H1 (cell line): ENCODE results near the gene SRSF2. TPM values are rescaled to one million over a fixed set of nuclear protein-coding genes. Genes with fewer than 3 reads are reported as not detected.

ENCODE experiments used
- CTCF ChIA-PET: fragments of 300-600 bp; sonication (Branson Sonifier 250); formaldehyde crosslinking; loops from one replicate; lab custom pipeline; 2021; ENCODE audit not compliant: partially characterized antibody; lab: Charles Lee
- POLR2A ChIA-PET: fragments of 300-600 bp; sonication (Branson Sonifier 250); formaldehyde crosslinking; loops from one replicate; lab custom pipeline; 2021; ENCODE audit warnings: inconsistent platforms; ENCODE audit not compliant: partially characterized antibody; lab: Charles Lee
- DNase-seq, 2 experiments: peaks; one replicate each; pipeline versions ENCODE4 v3.0.0 to v3.0.0-alpha.2; 2010 to 2022; ENCODE audit warnings: low spot score in 2 of 2, low read depth in 1 of 2, mixed read lengths in 1 of 2
- FAIRE-seq: peaks from 2 replicates; lab custom pipeline; 2011; peaks lifted over from hg19 to GRCh38; lab: Jason Lieb, UNC
- H2AFZ ChIP-seq: 2 replicates; pipeline ENCODE4 v1.8.1; 2012; ENCODE audit warnings: low read length, inconsistent platforms
- H2AK5ac ChIP-seq: 2 replicates; pipeline ENCODE4 v1.6.1; 2013; ENCODE audit warnings: low read depth, low read length
- H2BK120ac ChIP-seq: replicated peaks from 2 replicates; pipeline ENCODE3; 2013; ENCODE audit warnings: low read depth, low read length, inconsistent platforms
- H2BK12ac ChIP-seq: 2 replicates; pipeline ENCODE4 v1.6.1; 2013; ENCODE audit warnings: low read depth, low read length
- H2BK15ac ChIP-seq: 2 replicates; pipeline ENCODE4 v1.6.1; 2013; ENCODE audit warnings: low read length
- H2BK20ac ChIP-seq: 2 replicates; pipeline ENCODE4 v1.6.1; 2013; ENCODE audit warnings: low read length
- H2BK5ac ChIP-seq: 2 replicates; pipeline ENCODE4 v1.6.1; 2013; ENCODE audit warnings: low read depth, low read length
- H3K14ac ChIP-seq: 2 replicates; pipeline ENCODE4 v1.6.1; 2013; ENCODE audit warnings: inconsistent platforms; ENCODE audit not compliant: insufficient read length
- H3K18ac ChIP-seq: 2 replicates; pipeline ENCODE4 v1.6.1; 2013; ENCODE audit warnings: low read length; ENCODE audit errors: extremely low read depth
- H3K23ac ChIP-seq: 2 replicates; pipeline ENCODE4 v1.6.1; 2013; ENCODE audit warnings: inconsistent platforms; ENCODE audit not compliant: insufficient read length
- H3K23me2 ChIP-seq: 2 replicates; pipeline ENCODE4 v1.6.1; 2013; ENCODE audit warnings: low read depth, low read length
- H3K27ac ChIP-seq: 2 replicates; pipeline ENCODE4 v1.6.1; 2011; ENCODE audit warnings: low read depth, low read length, inconsistent platforms
- H3K27me3 ChIP-seq, 4 experiments: replicated peaks in 1 of 4; 1 replicate in 1 of 4; 2 replicates in 3 of 4; pipeline versions ENCODE4 v1.6.1 to v1.8.1; 2011 to 2013; ENCODE audit warnings: low read length in 3 of 4, mild to moderate bottlenecking in 3 of 4, inconsistent platforms in 2 of 4, mixed read lengths in 2 of 4, moderate library complexity in 1 of 4; ENCODE audit not compliant: control insufficient read depth in 3 of 4, insufficient read depth in 3 of 4; ENCODE audit errors: extremely low read depth in 1 of 4
- H3K36me3 ChIP-seq, 4 experiments: 2 replicates each; pipeline versions ENCODE4 v1.6.1 to v1.8.1; 2011 to 2013; ENCODE audit warnings: mild to moderate bottlenecking in 4 of 4, low read length in 3 of 4, moderate library complexity in 2 of 4, control low read depth in 1 of 4, inconsistent platforms in 1 of 4; ENCODE audit not compliant: insufficient read depth in 4 of 4, control insufficient read depth in 2 of 4
- H3K4ac ChIP-seq: replicated peaks from 2 replicates; pipeline ENCODE3; 2013; ENCODE audit warnings: low read length, low read depth, mixed read lengths, inconsistent platforms; ENCODE audit not compliant: insufficient read length
- H3K4me1 ChIP-seq, 4 experiments: replicated peaks in 1 of 4; 1 replicate in 1 of 4; 2 replicates in 3 of 4; pipeline versions ENCODE4 v1.6.1 to v1.8.1; 2011 to 2013; ENCODE audit warnings: low read length in 3 of 4, inconsistent platforms in 2 of 4, mixed read lengths in 1 of 4; ENCODE audit not compliant: insufficient read depth in 4 of 4, control insufficient read depth in 3 of 4
- H3K4me2 ChIP-seq, 2 experiments: 2 replicates each; pipeline versions ENCODE4 v1.6.1 to v1.8.1; 2011 to 2013; ENCODE audit warnings: low read depth in 2 of 2, low read length in 2 of 2, control low read depth in 1 of 2, inconsistent platforms in 1 of 2, mild to moderate bottlenecking in 1 of 2; ENCODE audit not compliant: insufficient read depth in 1 of 2
- H3K4me3 ChIP-seq, 4 experiments: fragments of 200-600, 300-600 bp in 1 of 4; sonication (generic), shearing (Covaris generic), sonication (Bioruptor Twin) in 1 of 4; 2 replicates each; pipeline versions ENCODE4 v1.5.1 to v1.8.1; 2011 to 2016; ENCODE audit warnings: low read length in 4 of 4, low read depth in 3 of 4, control low read depth in 2 of 4, inconsistent platforms in 2 of 4, mild to moderate bottlenecking in 2 of 4, mixed read lengths in 1 of 4, moderate library complexity in 1 of 4; ENCODE audit not compliant: insufficient read depth in 2 of 4; ENCODE audit errors: extremely low read depth in 1 of 4
- H3K56ac ChIP-seq: replicated peaks from 2 replicates; pipeline ENCODE3; 2013; ENCODE audit warnings: low read depth, mild to moderate bottlenecking, mixed read lengths, low read length, inconsistent platforms; ENCODE audit not compliant: insufficient read length
- H3K79me1 ChIP-seq: 2 replicates; pipeline ENCODE4 v1.6.1; 2013; ENCODE audit warnings: low read depth, low read length, control low read depth
- H3K79me2 ChIP-seq, 2 experiments: 2 replicates each; pipeline versions ENCODE4 v1.6.1 to v1.8.1; 2012 to 2013; ENCODE audit warnings: low read length in 2 of 2, mild to moderate bottlenecking in 2 of 2, inconsistent platforms in 1 of 2; ENCODE audit not compliant: insufficient read depth in 2 of 2, control insufficient read depth in 1 of 2
- H3K9ac ChIP-seq, 4 experiments: replicated peaks in 1 of 4; 1 replicate in 1 of 4; 2 replicates in 3 of 4; pipeline versions ENCODE4 v1.6.1 to v1.8.1; 2011 to 2013; ENCODE audit warnings: low read depth in 3 of 4, low read length in 3 of 4, control low read depth in 2 of 4, mild to moderate bottlenecking in 2 of 4, moderate library complexity in 2 of 4, inconsistent platforms in 1 of 4; ENCODE audit errors: extremely low read depth in 1 of 4
- H3K9me3 ChIP-seq, 2 experiments: 2 replicates each; pipeline versions ENCODE4 v1.6.1 to v1.8.1; 2012 to 2013; ENCODE audit warnings: mild to moderate bottlenecking in 2 of 2, moderate library complexity in 2 of 2, control low read depth in 1 of 2, inconsistent platforms in 1 of 2, low read depth in 1 of 2, low read length in 1 of 2, mixed read lengths in 1 of 2; ENCODE audit not compliant: insufficient read depth in 2 of 2
- H4K20me1 ChIP-seq, 2 experiments: replicated peaks in 1 of 2; 2 replicates each; pipeline versions ENCODE3 to v1.8.1; 2011 to 2013; ENCODE audit warnings: inconsistent platforms in 2 of 2, low read length in 2 of 2, mild to moderate bottlenecking in 1 of 2; ENCODE audit not compliant: insufficient read depth in 2 of 2, control insufficient read depth in 1 of 2
- H4K5ac ChIP-seq: 2 replicates; pipeline ENCODE4 v1.6.1; 2013; ENCODE audit warnings: low read length, low read depth, mixed read lengths, inconsistent platforms; ENCODE audit not compliant: insufficient read length
- H4K8ac ChIP-seq: 2 replicates; pipeline ENCODE4 v1.8.0; 2013; ENCODE audit warnings: mild to moderate bottlenecking, moderate library complexity, low read length, inconsistent platforms; ENCODE audit not compliant: insufficient read depth; ENCODE audit errors: extremely low read depth
- H4K91ac ChIP-seq: replicated peaks from 2 replicates; pipeline ENCODE3; 2013; ENCODE audit warnings: low read length, mixed read lengths, inconsistent platforms; ENCODE audit not compliant: insufficient read length
- KDM1A ChIP-seq: fragments of 200-600, 300-600 bp; sonication (generic); IDR thresholded peaks from 2 replicates; pipeline ENCODE4 v1.7.1; 2016; ENCODE audit warnings: mild to moderate bottlenecking, low read length, borderline replicate concordance
- TBP ChIP-seq: IDR thresholded peaks from 2 replicates; pipeline ENCODE4 v1.6.1; 2011; ENCODE audit warnings: low read depth, low read length, improper control_type of control experiment
- WGBS, 2 experiments: shearing (Covaris generic) in 1 of 2; methylation state at CpG; one replicate each; pipeline versions ENCODE4 v1.1.6 to v1.1.7; 2013 to 2015; ENCODE audit warnings: low lambda C conversion rate in 2 of 2, mixed read lengths in 2 of 2, inconsistent platforms in 1 of 2, low coverage in 1 of 2, missing lambda C conversion rate in 1 of 2; ENCODE audit not compliant: insufficient replicate concordance in 2 of 2, insufficient coverage in 1 of 2, insufficient read length in 1 of 2; ENCODE audit errors: extremely low coverage in 1 of 2, missing lambda C conversion rate in 1 of 2; 5-methylcytosine and 5-hydroxymethylcytosine counted together
- polyA plus RNA-seq, 7 experiments: library from polyadenylated mRNA; depleted of rRNA in 3 of 7; stranded (reverse) in 5 of 7; unstranded in 2 of 7; fragments of >200 nt in 5 of 7; fragments of 200-250 nt in 2 of 7; gene quantifications; 1 replicate in 5 of 7; 2 replicates in 1 of 7; 4 replicates in 1 of 7; pipeline versions ENCODE4 v1.2.1 to v1.2.3, GENCODE V29; 2011 to 2013; ENCODE audit warnings: missing spikeins in 2 of 7, mixed read lengths in 2 of 7
- total RNA-seq: library from RNA; stranded (reverse); fragmentation: NEBNext Ultra II Directional; extraction: Animal tissue kit (Norgen Biotek cat#: 25700); gene quantifications from 2 replicates; pipeline ENCODE4 v1.2.1, GENCODE V29; 2021

Gene SRSF2
- total and polyA plus RNA-seq, 2 of the 8 experiments (the other 6 are each of a cell fraction or from before 2014, with no cell fraction given), result 397 to 401 TPM

DNA sequence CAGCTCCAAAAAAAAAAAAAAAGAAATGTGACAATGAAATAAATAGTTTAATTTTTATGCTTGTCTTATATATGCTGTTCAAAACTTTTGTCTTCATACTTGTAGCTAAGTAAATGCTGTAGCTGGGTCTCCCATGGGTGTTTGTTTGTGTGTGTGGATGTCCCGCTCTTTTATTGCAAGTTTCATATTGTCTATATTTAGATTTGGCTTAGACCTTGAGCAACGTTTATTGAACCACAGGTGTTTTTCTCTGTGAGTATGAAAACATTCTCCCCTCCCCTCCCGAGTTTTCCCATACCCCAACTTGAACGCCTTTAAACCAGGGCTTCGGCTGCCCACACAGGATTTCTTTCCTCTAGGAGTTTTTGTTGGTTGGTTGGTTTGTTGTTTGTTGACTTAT is 46.0 kb upstream of the SRSF2 start:
- no peak overlapping the region for H2BK120ac ChIP-seq
- no peak overlapping the region for H2BK12ac ChIP-seq
- H3K36me3 ChIP-seq, result peaks cover 0 to 3% (median 0%) of the 10 kb centered on the region in 4 experiments; a peak in 1 of 8 replicates
- POLR2A ChIA-PET, result no interaction called here
- H2AFZ ChIP-seq, result no peak overlapping the region
- no peaks in the 10 kb centered on the region for H3K9me3 ChIP-seq
- H4K5ac ChIP-seq, result no peak overlapping the region
- H3K18ac ChIP-seq, result no peak overlapping the region
- TF ChIP-seq TBP (no peak), KDM1A (no peak)
- TF ChIP-seq, all 59 proteins: peak for 0
- Histone ChIP-seq H3K27ac (no peak overlapping the region), H3K4me1 (no peaks in the 10 kb centered on the region), H3K79me2 (no peaks in the 10 kb centered on the region), H3K27me3 (no peaks in the 10 kb centered on the region), H2BK5ac (no peak overlapping the region), H4K91ac (no peak overlapping the region), H3K4me3 (no peak overlapping the region), H3K79me1 (no peaks in the 10 kb centered on the region), H3K14ac (no peak overlapping the region), H2BK20ac (no peak overlapping the region), H4K20me1 (no peaks in the 10 kb centered on the region), H3K4ac (no peak overlapping the region), H4K8ac (no peak overlapping the region), H3K9ac (no peak overlapping the region), H3K4me2 (no peak overlapping the region), H3K56ac (no peak overlapping the region), H3K23ac (no peak overlapping the region), H2AK5ac (no peak overlapping the region), H2BK15ac (no peak overlapping the region), H3K23me2 (no peaks in the 10 kb centered on the region)
- WGBS, 2 experiments, result 82% methylated on average over 5 of the region's 5 CpGs; no CpG with 5 or more reads in 1 of the 2 experiments
- DNase-seq (no peak), FAIRE-seq (no peak)
- CTCF ChIA-PET, result no interaction called here
